Measurements from ENCODE around the gene DPF1.

- TF ChIP-seq POLR2A (IDR thresholded peaks at IDR 0.05): no peak
- TF ChIP-seq CTCF (IDR thresholded peaks at IDR 0.05): no peak
Measured at GRCh38 chr19:38199340-38199739, 24.7 kb downstream of the DPF1 start.

Data from esophagus squamous epithelium (tissue), 4 donors.